G401.6 (cell line): ENCODE measurements around the gene ABCG4.
A peak's percentile ranks its signal among the peaks of the same experiment; 100 is the strongest.
"Not testable (repeated sequence)": the region's sequence is repeated elsewhere in the genome, so short reads cannot be mapped to it uniquely, and the experiment has no call there.

Experiments
- FAIRE-seq: peaks from 2 replicates; lab custom pipeline; 2012; peaks lifted over from hg19 to GRCh38; lab: Jason Lieb, UNC

Gene ABCG4

GRCh38 chr11:119149018-119149785, at the start of gene ABCG4:
Gene ABCG4, plus strand, starts transcription at chr11:119149052. Its CDS starts 914 bp downstream, at chr11:119149966.
- no peak for FAIRE-seq

- FAIRE-seq = no peak
Observed at GRCh38 chr11:119099711-119100110, 49.1 kb upstream of the ABCG4 start.

- FAIRE-seq = peak; percentile 82
Observed at GRCh38 chr11:119100246-119100970, 48.4 kb upstream of the ABCG4 start.

- no peak for FAIRE-seq
Observed at GRCh38 chr11:119100994-119101758, 47.7 kb upstream of the ABCG4 start.

GRCh38 chr11:119101759-119102423, 47.0 kb upstream of the ABCG4 start, which contains the start of gene DPAGT1:
Gene DPAGT1, minus strand, starts transcription at chr11:119101853. Its CDS starts 198 bp downstream, at chr11:119101655.
- FAIRE-seq = peak; percentile 96

- FAIRE-seq = not testable (repeated sequence)
Observed at GRCh38 chr11:119103161-119103664, 45.6 kb upstream of the ABCG4 start.

GRCh38 chr11:119103793-119104192, 45.1 kb upstream of the ABCG4 start:
- no peak for FAIRE-seq

- FAIRE-seq = peak; percentile 30
Observed at GRCh38 chr11:119106564-119107537, 42.0 kb upstream of the ABCG4 start, which contains the start of gene C2CD2L. Gene C2CD2L, plus strand, starts transcription at chr11:119107344. Its CDS starts 398 bp downstream, at chr11:119107742.

- no peak for FAIRE-seq
Observed at GRCh38 chr11:119107538-119108145, 41.2 kb upstream of the ABCG4 start.

- no peak for FAIRE-seq
Observed at GRCh38 chr11:119108146-119108856, 40.6 kb upstream of the ABCG4 start.

GRCh38 chr11:119108857-119109221, 40.0 kb upstream of the ABCG4 start:
- FAIRE-seq = no peak

GRCh38 chr11:119109843-119110242, 39.0 kb upstream of the ABCG4 start:
- no peak for FAIRE-seq

GRCh38 chr11:119110439-119110838, 38.4 kb upstream of the ABCG4 start:
- FAIRE-seq = no peak

- no peak for FAIRE-seq
Observed at GRCh38 chr11:119111361-119111925, 37.4 kb upstream of the ABCG4 start.

GRCh38 chr11:119112314-119113020, 36.4 kb upstream of the ABCG4 start:
- FAIRE-seq = no peak

- FAIRE-seq = no peak
Observed at GRCh38 chr11:119113716-119114115, 35.1 kb upstream of the ABCG4 start.

GRCh38 chr11:119114351-119114750, 34.5 kb upstream of the ABCG4 start:
- FAIRE-seq = no peak

GRCh38 chr11:119115484-119116234, 33.2 kb upstream of the ABCG4 start:
- FAIRE-seq = no peak
